ENCODE data around the gene PCAT7. TPM values are rescaled to one million over a fixed set of nuclear protein-coding genes. Genes with fewer than 3 reads are reported as not detected.

The PCAT7 gene
- total and polyA plus RNA-seq, 2 donors: under 0.01 to 0.11 TPM

DNA sequence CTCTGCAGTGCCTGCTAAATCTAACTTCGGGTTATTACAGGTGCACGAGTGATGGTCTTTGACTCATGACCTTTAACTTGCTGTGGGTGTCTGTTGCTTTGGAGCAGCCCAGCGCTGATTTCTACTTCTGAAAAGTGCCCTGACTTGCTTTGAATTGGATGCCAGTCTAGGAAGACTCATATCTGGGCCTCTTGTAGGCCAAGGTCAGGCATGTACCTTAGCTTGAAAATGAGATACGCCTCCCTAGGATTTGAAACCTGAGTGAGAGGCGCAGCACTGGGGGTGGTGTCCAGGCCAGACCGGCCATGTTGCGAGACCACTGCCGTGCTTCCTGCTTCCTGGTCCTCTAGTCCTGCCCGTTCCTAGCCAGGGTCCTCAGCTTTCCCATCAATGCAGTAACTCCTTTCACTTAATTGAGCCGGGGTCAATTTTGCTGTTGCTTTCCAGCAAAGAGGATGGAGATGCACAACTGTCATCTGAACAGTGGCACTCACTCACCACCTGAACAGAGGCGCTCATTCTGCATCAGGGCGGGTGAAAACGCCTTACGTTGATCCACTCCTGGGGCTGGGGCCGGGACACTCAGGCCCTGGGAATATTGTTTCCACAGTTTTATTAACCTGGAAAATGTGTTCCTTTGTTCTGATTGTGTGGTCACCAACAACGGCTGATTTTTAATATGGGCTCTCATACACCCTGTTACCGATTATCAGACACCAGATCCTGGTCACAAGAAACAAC, 14.3 kb downstream of the PCAT7 start:
- H3K4me1 ChIP-seq (ENCODE audit: control insufficient read depth in 2 of 2, insufficient read depth in 2 of 2, low read length in 2 of 2): no peaks in the 10 kb centered on the region
- DNase-seq (ENCODE audit: low read depth in 6 of 9, low spot score in 9 of 9): no peak
- no peak overlapping the region for H3K4me3 ChIP-seq (ENCODE audit: low read length in 2 of 2)
- peaks cover 0 to 4% of the 10 kb centered on the region in 2 donors for H3K27me3 ChIP-seq (ENCODE audit: control insufficient read depth in 2 of 2, insufficient read depth in 1 of 2, low read length in 1 of 2)
- H3K27ac ChIP-seq (ENCODE audit: low read depth in 1 of 2, low read length in 1 of 2): no peak overlapping the region
- WGBS: 96% methylated on average over 17 of the region's 17 CpGs
- H3K9me3 ChIP-seq (ENCODE audit: control insufficient read depth in 2 of 2, insufficient read depth in 1 of 2, low read length in 1 of 2): no peaks in the 10 kb centered on the region
- H3K36me3 ChIP-seq (ENCODE audit: control insufficient read depth in 2 of 2, insufficient read depth in 2 of 2, low read length in 1 of 2): no peaks in the 10 kb centered on the region

DNA sequence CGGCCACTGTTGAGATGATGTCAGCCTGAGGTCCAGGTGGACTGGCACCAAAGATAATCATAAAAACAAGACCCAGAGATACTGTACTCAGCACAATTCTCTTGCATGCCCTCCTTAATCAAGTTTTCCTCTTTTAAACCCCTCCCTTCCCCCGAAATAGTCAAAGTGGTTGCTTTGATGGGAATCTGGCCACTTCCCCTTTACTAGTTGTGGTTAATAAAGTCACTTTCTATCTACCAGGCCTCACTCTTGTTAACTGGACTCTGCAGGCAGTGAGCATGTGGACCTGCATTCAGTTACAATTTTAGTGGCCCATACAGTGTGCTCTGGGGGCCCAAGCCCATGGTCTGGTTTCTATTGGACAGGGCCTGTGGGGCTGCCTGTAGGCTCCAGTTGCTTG, 21.2 kb downstream of the PCAT7 start:
- Histone ChIP-seq H3K27ac (ENCODE audit: low read depth in 1 of 2, low read length in 1 of 2) (no peak overlapping the region), H3K27me3 (ENCODE audit: control insufficient read depth in 2 of 2, insufficient read depth in 1 of 2, low read length in 1 of 2) (peaks cover 0 to 2% of the 10 kb centered on the region in 2 donors), H3K36me3 (ENCODE audit: control insufficient read depth in 2 of 2, insufficient read depth in 2 of 2, low read length in 1 of 2) (no peaks in the 10 kb centered on the region), H3K4me1 (ENCODE audit: control insufficient read depth in 2 of 2, insufficient read depth in 2 of 2, low read length in 2 of 2) (no peaks in the 10 kb centered on the region), H3K9me3 (ENCODE audit: control insufficient read depth in 2 of 2, insufficient read depth in 1 of 2, low read length in 1 of 2) (no peaks in the 10 kb centered on the region), H3K4me3 (ENCODE audit: low read length in 2 of 2) (no peak overlapping the region)
- DNase-seq (ENCODE audit: low read depth in 6 of 9, low spot score in 9 of 9): no peak
- 83% methylated on average over 2 of the region's 2 CpGs for WGBS

DNA sequence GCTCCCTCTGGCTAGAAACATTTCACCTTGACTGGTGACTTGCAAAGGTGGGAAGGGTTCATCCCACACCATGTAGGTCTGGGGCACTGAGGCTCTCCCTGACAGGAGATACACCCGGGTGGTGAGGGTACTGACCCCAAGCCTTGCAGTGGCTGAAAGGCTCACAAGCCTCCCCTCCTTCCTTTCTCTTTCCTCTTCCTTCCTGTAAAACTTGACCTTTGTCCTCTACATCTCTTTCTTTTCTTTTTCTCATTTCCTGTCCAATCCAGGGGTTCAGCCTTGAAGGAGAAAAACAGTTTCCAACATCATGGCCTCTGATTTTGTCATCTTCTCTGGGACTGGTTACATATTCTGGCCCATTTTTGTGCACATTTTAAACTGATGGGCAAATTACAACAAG, 22.2 kb downstream of the PCAT7 start:
- DNase-seq (ENCODE audit: low read depth in 6 of 9, low spot score in 9 of 9): no peak
- 56% methylated on average over 1 of the region's 1 CpG for WGBS
- no peaks in the 10 kb centered on the region for H3K4me1 ChIP-seq (ENCODE audit: control insufficient read depth in 2 of 2, insufficient read depth in 2 of 2, low read length in 2 of 2)

DNA sequence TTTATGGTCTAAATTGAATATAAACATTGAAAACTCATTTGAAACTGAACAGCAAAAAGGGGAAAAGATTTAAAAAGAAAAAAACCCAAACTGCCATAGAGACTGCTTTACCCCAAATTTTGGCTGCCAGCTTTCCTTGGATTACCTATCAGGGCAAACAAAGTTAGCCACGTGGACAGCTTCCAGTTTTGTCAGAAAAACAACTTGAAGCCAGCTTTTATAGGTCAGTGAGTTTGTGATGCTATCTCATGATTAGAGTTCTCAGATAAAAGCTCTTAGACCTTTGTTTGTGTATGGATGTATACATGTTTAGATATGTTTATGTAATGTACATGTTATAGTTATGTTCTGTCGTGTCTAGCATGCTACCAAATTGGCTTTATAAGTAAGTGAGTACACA, 22.7 kb downstream of the PCAT7 start:
- Histone ChIP-seq H3K27me3 (ENCODE audit: control insufficient read depth in 2 of 2, insufficient read depth in 1 of 2, low read length in 1 of 2) (no peaks in the 10 kb centered on the region), H3K27ac (ENCODE audit: low read depth in 1 of 2, low read length in 1 of 2) (no peak overlapping the region), H3K4me3 (ENCODE audit: low read length in 2 of 2) (no peak overlapping the region), H3K9me3 (ENCODE audit: control insufficient read depth in 2 of 2, insufficient read depth in 1 of 2, low read length in 1 of 2) (no peaks in the 10 kb centered on the region), H3K4me1 (ENCODE audit: control insufficient read depth in 2 of 2, insufficient read depth in 2 of 2, low read length in 2 of 2) (no peaks in the 10 kb centered on the region), H3K36me3 (ENCODE audit: control insufficient read depth in 2 of 2, insufficient read depth in 2 of 2, low read length in 1 of 2) (no peaks in the 10 kb centered on the region)
- WGBS: 82% methylated on average over 2 of the region's 2 CpGs
- DNase-seq (ENCODE audit: low read depth in 6 of 9, low spot score in 9 of 9): no peak

More for the DNA sequence above, 22.2 kb downstream of the PCAT7 start:
- Histone ChIP-seq H3K27me3 (ENCODE audit: control insufficient read depth in 2 of 2, insufficient read depth in 1 of 2, low read length in 1 of 2) (no peaks in the 10 kb centered on the region), H3K9me3 (ENCODE audit: control insufficient read depth in 2 of 2, insufficient read depth in 1 of 2, low read length in 1 of 2) (no peaks in the 10 kb centered on the region), H3K4me3 (ENCODE audit: low read length in 2 of 2) (no peak overlapping the region), H3K36me3 (ENCODE audit: control insufficient read depth in 2 of 2, insufficient read depth in 2 of 2, low read length in 1 of 2) (no peaks in the 10 kb centered on the region), H3K27ac (ENCODE audit: low read depth in 1 of 2, low read length in 1 of 2) (no peak overlapping the region)

DNA sequence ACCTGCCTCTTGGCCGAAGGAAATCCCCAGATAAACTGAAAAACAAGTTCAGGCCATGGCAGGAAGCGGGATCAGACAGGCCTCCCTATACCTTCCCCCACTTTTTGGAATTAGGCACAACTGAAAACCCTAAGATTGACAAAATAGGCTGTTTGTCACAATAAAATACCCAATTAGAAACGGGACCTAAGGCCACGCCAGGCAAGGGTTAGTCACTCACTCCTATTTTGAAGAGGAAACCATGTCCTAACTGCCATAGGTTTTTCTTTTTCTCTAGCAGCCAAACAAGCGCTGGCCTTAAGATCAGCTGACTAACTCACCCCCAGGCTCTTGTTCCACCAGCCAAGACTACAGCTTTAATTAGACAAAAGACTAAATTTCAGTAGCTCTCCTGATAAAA, 26.8 kb downstream of the PCAT7 start:
- DNase-seq (ENCODE audit: low read depth in 6 of 9, low spot score in 9 of 9): no peak
- H3K27ac ChIP-seq (ENCODE audit: low read depth in 1 of 2, low read length in 1 of 2): no peak overlapping the region
- no peaks in the 10 kb centered on the region for H3K9me3 ChIP-seq (ENCODE audit: control insufficient read depth in 2 of 2, insufficient read depth in 1 of 2, low read length in 1 of 2)
- WGBS: 93% methylated on average over 5 of the region's 5 CpGs
- H3K4me1 ChIP-seq (ENCODE audit: control insufficient read depth in 2 of 2, insufficient read depth in 2 of 2, low read length in 2 of 2): peaks cover 0 to 8% of the 10 kb centered on the region in 2 donors
- no peak overlapping the region for H3K4me3 ChIP-seq (ENCODE audit: low read length in 2 of 2)
- H3K27me3 ChIP-seq (ENCODE audit: control insufficient read depth in 2 of 2, insufficient read depth in 1 of 2, low read length in 1 of 2): peaks cover 0 to 2% of the 10 kb centered on the region in 2 donors
- H3K36me3 ChIP-seq (ENCODE audit: control insufficient read depth in 2 of 2, insufficient read depth in 2 of 2, low read length in 1 of 2): no peaks in the 10 kb centered on the region

DNA sequence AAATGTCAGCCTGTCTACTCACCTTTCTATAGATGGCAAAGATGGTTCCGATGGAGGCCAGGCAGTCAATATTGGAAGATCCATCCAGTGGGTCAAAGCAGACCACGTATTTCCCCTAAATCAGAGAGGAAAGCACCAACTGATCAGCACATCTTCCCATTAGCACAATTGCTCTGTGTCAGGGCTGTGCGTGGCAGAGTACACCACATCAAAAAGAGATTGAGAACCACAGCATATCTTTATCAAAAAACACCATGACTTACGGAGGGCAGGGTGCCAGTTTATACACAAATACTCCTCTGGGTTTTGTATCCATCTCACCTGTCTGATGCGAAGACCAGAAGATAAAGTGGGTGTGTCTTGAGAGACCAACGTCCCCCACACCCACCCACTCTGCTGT, 29.7 kb downstream of the PCAT7 start:
- peaks cover 0 to 8% of the 10 kb centered on the region in 2 donors for H3K4me1 ChIP-seq (ENCODE audit: control insufficient read depth in 2 of 2, insufficient read depth in 2 of 2, low read length in 2 of 2)
- no peaks in the 10 kb centered on the region for H3K9me3 ChIP-seq (ENCODE audit: control insufficient read depth in 2 of 2, insufficient read depth in 1 of 2, low read length in 1 of 2)
- peaks cover 0 to 7% of the 10 kb centered on the region in 2 donors for H3K27me3 ChIP-seq (ENCODE audit: control insufficient read depth in 2 of 2, insufficient read depth in 1 of 2, low read length in 1 of 2)
- DNase-seq (ENCODE audit: low read depth in 6 of 9, low spot score in 9 of 9): peak in 1 of 9 donors; percentile 26
- H3K36me3 ChIP-seq (ENCODE audit: control insufficient read depth in 2 of 2, insufficient read depth in 2 of 2, low read length in 1 of 2): no peaks in the 10 kb centered on the region
- 49% methylated on average over 6 of the region's 6 CpGs for WGBS
- peak overlapping the region in 1 of 2 donors; percentile 30 for H3K27ac ChIP-seq (ENCODE audit: low read depth in 1 of 2, low read length in 1 of 2)
- H3K4me3 ChIP-seq (ENCODE audit: low read length in 2 of 2): no peak overlapping the region

DNA sequence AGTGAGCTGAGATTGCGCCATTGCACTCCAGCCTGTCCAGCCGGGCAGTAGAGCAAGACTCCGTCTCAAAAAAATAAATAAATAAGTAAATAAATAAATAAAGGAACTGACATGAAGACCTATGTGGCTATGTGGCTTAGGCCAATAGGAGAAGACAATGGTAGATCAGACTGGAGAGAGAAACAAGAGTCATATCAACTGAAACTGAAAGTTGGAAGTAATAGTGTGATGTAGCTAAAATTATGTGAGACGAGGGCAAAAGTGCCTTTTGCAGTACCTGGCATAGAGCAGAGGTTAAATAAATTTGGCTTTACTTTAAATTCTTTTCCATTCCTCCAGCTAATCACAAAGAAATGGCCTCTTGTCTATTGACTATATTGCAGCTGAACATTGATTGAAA, 31.4 kb downstream of the PCAT7 start:
- H3K4me1 ChIP-seq (ENCODE audit: control insufficient read depth in 2 of 2, insufficient read depth in 2 of 2, low read length in 2 of 2): peaks cover 0 to 8% of the 10 kb centered on the region in 2 donors
- no peak overlapping the region for H3K27ac ChIP-seq (ENCODE audit: low read depth in 1 of 2, low read length in 1 of 2)
- no peaks in the 10 kb centered on the region for H3K36me3 ChIP-seq (ENCODE audit: control insufficient read depth in 2 of 2, insufficient read depth in 2 of 2, low read length in 1 of 2)
- WGBS: 81% methylated on average over 4 of the region's 4 CpGs
- H3K4me3 ChIP-seq (ENCODE audit: low read length in 2 of 2): no peak overlapping the region
- peaks cover 0 to 7% of the 10 kb centered on the region in 2 donors for H3K27me3 ChIP-seq (ENCODE audit: control insufficient read depth in 2 of 2, insufficient read depth in 1 of 2, low read length in 1 of 2)
- no peaks in the 10 kb centered on the region for H3K9me3 ChIP-seq (ENCODE audit: control insufficient read depth in 2 of 2, insufficient read depth in 1 of 2, low read length in 1 of 2)
- DNase-seq (ENCODE audit: low read depth in 6 of 9, low spot score in 9 of 9): no peak

DNA sequence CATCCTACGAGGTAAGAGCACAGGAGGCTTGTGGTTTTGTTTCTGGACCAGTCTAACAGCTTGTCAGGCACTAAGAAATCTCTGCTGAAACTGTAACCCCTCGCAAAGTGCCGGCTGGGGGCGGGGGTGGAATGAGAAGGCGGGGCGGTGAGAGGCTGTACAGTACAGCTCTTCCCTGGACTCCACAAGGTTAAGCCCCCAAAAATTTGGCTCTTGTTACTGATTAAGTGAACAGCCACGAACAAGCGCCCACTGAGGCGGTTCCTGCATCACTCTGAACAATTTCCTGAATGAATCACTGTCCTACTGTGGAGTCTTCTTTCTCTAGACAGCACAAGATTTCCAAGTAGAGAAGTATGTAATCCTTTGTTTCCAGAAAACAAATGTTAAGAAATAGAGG, 31.9 kb downstream of the PCAT7 start:
- peaks cover 0 to 7% of the 10 kb centered on the region in 2 donors for H3K27me3 ChIP-seq (ENCODE audit: control insufficient read depth in 2 of 2, insufficient read depth in 1 of 2, low read length in 1 of 2)
- no peaks in the 10 kb centered on the region for H3K9me3 ChIP-seq (ENCODE audit: control insufficient read depth in 2 of 2, insufficient read depth in 1 of 2, low read length in 1 of 2)
- peaks cover 0 to 8% of the 10 kb centered on the region in 2 donors for H3K4me1 ChIP-seq (ENCODE audit: control insufficient read depth in 2 of 2, insufficient read depth in 2 of 2, low read length in 2 of 2)
- H3K27ac ChIP-seq (ENCODE audit: low read depth in 1 of 2, low read length in 1 of 2): peak overlapping the region in 1 of 2 donors; percentile 1
- 76% methylated on average over 9 of the region's 9 CpGs for WGBS
- H3K36me3 ChIP-seq (ENCODE audit: control insufficient read depth in 2 of 2, insufficient read depth in 2 of 2, low read length in 1 of 2): no peaks in the 10 kb centered on the region
- DNase-seq (ENCODE audit: low read depth in 6 of 9, low spot score in 9 of 9): no peak
- H3K4me3 ChIP-seq (ENCODE audit: low read length in 2 of 2): no peak overlapping the region

DNA sequence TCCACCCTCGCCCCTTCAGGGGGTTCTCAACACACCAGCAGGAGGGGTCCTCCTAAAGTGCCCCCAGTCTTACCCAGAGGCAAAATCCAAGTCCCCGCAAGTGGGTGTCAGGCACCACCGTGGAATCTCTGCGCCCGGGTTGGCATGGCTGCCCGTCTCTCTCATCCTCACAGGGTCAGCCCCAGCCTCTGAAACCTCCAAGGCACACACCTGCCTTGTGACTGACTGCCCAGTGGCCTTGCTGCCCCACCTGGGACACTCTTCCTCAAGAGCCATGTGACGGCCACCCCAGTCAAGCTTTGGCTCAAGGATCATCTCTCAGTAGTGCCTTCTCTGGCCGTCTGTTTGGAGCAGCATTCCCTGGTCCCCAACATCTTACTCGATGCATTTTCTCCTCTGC, 33.8 kb downstream of the PCAT7 start:
- Histone ChIP-seq H3K27me3 (ENCODE audit: control insufficient read depth in 2 of 2, insufficient read depth in 1 of 2, low read length in 1 of 2) (peaks cover 0 to 10% of the 10 kb centered on the region in 2 donors), H3K4me3 (ENCODE audit: low read length in 2 of 2) (no peak overlapping the region), H3K4me1 (ENCODE audit: control insufficient read depth in 2 of 2, insufficient read depth in 2 of 2, low read length in 2 of 2) (peaks cover 0 to 8% of the 10 kb centered on the region in 2 donors), H3K36me3 (ENCODE audit: control insufficient read depth in 2 of 2, insufficient read depth in 2 of 2, low read length in 1 of 2) (no peaks in the 10 kb centered on the region), H3K9me3 (ENCODE audit: control insufficient read depth in 2 of 2, insufficient read depth in 1 of 2, low read length in 1 of 2) (no peaks in the 10 kb centered on the region), H3K27ac (ENCODE audit: low read depth in 1 of 2, low read length in 1 of 2) (no peak overlapping the region)
- 87% methylated on average over 9 of the region's 9 CpGs for WGBS
- DNase-seq (ENCODE audit: low read depth in 6 of 9, low spot score in 9 of 9): no peak

Data from thymus (tissue), 11 donors.